Activated CD8-positive, alpha-beta T cell treated with anti-CD3 and anti-CD28 coated beads for 36 hours (primary cell): ENCODE results near the gene MGLL. TPM values are rescaled to one million over a fixed set of nuclear protein-coding genes. Genes with fewer than 3 reads are reported as not detected.

Source experiments
- ATAC-seq: fragments of 200-7000 bp; cut with Tn5 transposase; one replicate; pipeline ENCODE4 v1.10.0; 2021; ENCODE audit warnings: mild to moderate bottlenecking, moderate library complexity
- CTCF ChIA-PET: fragments of 350-600 bp; sonication (Branson Sonifier 250); formaldehyde crosslinking; loops from one replicate; lab custom pipeline; 2021; ENCODE audit warnings: antibody characterized with exemption; lab: Charles Lee
- POLR2A ChIA-PET: fragments of 350-600 bp; sonication (Branson Sonifier 250); formaldehyde crosslinking; loops from one replicate; lab custom pipeline; 2021; ENCODE audit warnings: antibody characterized with exemption; lab: Charles Lee
- DNase-seq: peaks from one replicate; pipeline ENCODE4 v3.0.0-alpha.2; 2020
- H3K27ac Mint-ChIP-seq: one replicate; pipeline ENCODE4 v1.8.0; 2021; ENCODE audit warnings: mild to moderate bottlenecking, mixed read lengths
- H3K27me3 Mint-ChIP-seq: one replicate; pipeline ENCODE4 v1.8.0; 2021; ENCODE audit warnings: mixed read lengths
- H3K36me3 Mint-ChIP-seq: one replicate; pipeline ENCODE4 v1.8.0; 2021; ENCODE audit warnings: low read depth, mixed read lengths
- H3K4me1 Mint-ChIP-seq: one replicate; pipeline ENCODE4 v1.8.0; 2021; ENCODE audit warnings: low read depth, mixed read lengths
- H3K4me3 Mint-ChIP-seq: one replicate; pipeline ENCODE4 v1.8.0; 2021; ENCODE audit warnings: mild to moderate bottlenecking, moderate library complexity, mixed read lengths
- H3K9me3 Mint-ChIP-seq: one replicate; pipeline ENCODE4 v1.8.0; 2021; ENCODE audit warnings: mixed read lengths
- intact Hi-C: fragments of 100-400 bp; cut with micrococcal nuclease; formaldehyde crosslinking; loops from one replicate; pipeline ENCODE4 v1.10.0; 2022
- total RNA-seq, 2 experiments: library from RNA; stranded (reverse); gene quantifications; one replicate each; pipeline ENCODE4 v1.2.3, GENCODE V29; 2021
- TF ChIP-seq, protein P1 (sequence below): fragments of 200-600 bp; IDR thresholded peaks from one replicate; pipeline ENCODE4 v1.8.0; 2022; ENCODE audit warnings: antibody characterized with exemption, mild to moderate bottlenecking

MGLL gene
- total RNA-seq, 2 experiments from 2014 or later: 1.1 to 3.1 TPM

DNA sequence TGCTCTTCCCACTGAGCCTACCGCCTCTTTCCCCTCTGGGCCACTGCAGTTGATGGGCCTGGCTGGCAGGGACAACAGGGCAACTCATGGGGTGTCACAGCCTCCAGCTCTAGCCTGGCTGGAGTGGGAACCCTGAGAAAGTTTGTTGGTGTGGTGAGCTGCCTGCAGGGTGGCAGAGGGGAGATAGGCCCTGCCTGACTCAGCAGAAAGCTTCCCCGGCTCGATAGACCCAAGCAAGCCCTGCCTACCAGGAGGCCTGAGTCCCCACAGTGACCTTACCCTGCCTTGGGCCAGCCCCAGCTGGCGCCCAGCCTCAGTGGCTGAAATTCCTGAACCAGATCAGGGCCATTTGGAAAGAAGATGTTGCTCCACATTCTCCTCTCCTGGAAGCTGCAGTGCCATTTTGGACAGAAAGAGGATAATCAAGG is 120.2 kb downstream of the MGLL start:
- Mint-ChIP-seq H3K36me3 (no peaks in the 10 kb centered on the region), H3K27me3 (peaks cover 3% of the 10 kb centered on the region), H3K4me3 (no peak overlapping the region), H3K4me1 (peaks cover 3% of the 10 kb centered on the region), H3K27ac (no peak overlapping the region), H3K9me3 (peaks cover 4% of the 10 kb centered on the region)
- ChIA-PET CTCF (no interaction called here), POLR2A (interaction anchor here (1.0 kb wide), 1 partner anchor 19 kb away, joined by 3 read pairs; no protein-coding TSS in a partner anchor)
- intact Hi-C loops: no loop called here
- ATAC-seq (no peak), DNase-seq (no peak)
- TF ChIP-seq, protein P1, sequence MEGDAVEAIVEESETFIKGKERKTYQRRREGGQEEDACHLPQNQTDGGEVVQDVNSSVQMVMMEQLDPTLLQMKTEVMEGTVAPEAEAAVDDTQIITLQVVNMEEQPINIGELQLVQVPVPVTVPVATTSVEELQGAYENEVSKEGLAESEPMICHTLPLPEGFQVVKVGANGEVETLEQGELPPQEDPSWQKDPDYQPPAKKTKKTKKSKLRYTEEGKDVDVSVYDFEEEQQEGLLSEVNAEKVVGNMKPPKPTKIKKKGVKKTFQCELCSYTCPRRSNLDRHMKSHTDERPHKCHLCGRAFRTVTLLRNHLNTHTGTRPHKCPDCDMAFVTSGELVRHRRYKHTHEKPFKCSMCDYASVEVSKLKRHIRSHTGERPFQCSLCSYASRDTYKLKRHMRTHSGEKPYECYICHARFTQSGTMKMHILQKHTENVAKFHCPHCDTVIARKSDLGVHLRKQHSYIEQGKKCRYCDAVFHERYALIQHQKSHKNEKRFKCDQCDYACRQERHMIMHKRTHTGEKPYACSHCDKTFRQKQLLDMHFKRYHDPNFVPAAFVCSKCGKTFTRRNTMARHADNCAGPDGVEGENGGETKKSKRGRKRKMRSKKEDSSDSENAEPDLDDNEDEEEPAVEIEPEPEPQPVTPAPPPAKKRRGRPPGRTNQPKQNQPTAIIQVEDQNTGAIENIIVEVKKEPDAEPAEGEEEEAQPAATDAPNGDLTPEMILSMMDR: no peak

DNA sequence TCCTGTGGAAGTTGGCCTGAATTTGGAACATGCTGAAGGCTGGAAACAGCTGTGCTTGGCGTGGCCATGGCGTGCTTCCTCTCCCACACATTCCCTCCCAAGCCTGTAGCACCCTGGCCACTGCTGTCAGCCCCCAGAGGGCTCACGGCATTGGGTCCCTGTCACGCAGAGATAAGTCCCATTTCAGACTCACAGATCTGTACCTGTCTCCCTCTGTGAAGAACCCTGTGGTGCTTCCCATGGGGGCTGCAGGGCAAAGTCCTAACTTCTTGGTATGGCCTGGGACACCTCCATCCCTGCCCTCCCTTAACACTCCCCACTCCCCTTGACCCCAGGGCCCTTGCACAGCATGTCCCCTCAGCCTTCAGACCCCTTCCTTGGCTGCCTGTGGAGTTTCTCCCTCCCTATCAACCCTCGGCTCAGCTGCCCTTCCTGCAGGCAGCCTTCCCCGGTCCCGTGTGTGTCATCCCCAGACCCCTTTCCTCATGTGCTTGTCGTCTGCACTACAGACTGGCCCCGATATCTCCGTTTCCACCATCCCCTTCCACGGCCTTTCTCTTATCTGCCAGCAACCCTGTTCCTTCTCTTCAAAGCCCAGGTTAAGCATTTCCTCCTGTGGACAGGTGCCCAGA is 120.9 kb downstream of the MGLL start:
- CTCF ChIA-PET: no interaction called here
- Mint-ChIP-seq H3K4me3 (no peak overlapping the region), H3K9me3 (peaks cover 4% of the 10 kb centered on the region), H3K27me3 (peaks cover 3% of the 10 kb centered on the region), H3K36me3 (no peaks in the 10 kb centered on the region), H3K4me1 (peaks cover 3% of the 10 kb centered on the region), H3K27ac (no peak overlapping the region)
- no peak for DNase-seq
- no peak for ATAC-seq
- POLR2A ChIA-PET: interaction anchor here (1.0 kb wide), 1 partner anchor 20 kb away, joined by 3 read pairs; no protein-coding TSS in a partner anchor
- intact Hi-C loops: no loop called here
- TF ChIP-seq, protein P1: no peak

DNA sequence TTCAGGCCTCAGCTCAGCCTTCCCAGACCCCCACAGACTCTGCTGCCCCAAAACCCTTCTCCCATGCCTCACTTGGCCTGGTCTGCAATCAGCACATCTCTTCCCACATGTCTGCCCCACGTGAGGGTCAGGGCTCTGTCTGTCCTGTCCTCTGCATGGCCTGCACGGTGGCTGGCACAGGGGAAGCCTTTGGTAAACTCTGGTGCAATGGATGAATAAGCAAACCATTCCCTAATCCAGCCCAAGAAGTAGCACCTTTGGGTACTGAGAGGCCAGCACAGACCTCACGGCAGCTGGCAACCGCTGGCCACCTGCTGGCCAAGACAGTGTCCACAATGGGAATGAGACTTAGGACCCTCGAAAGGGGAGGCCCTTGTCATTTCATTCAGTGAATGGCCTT is 121.9 kb downstream of the MGLL start:
- Mint-ChIP-seq H3K9me3 (peaks cover 4% of the 10 kb centered on the region), H3K4me1 (peaks cover 3% of the 10 kb centered on the region), H3K27ac (no peak overlapping the region), H3K36me3 (no peaks in the 10 kb centered on the region), H3K4me3 (no peak overlapping the region), H3K27me3 (peaks cover 3% of the 10 kb centered on the region)
- no peak for ATAC-seq
- no peak for DNase-seq
- intact Hi-C loops: no loop called here
- TF ChIP-seq, protein P1: no peak
- ChIA-PET CTCF (interaction anchor here (0.9 kb wide), 1 partner anchor 132 kb away, joined by 3 read pairs; no protein-coding TSS in a partner anchor), POLR2A (no interaction called here)

DNA sequence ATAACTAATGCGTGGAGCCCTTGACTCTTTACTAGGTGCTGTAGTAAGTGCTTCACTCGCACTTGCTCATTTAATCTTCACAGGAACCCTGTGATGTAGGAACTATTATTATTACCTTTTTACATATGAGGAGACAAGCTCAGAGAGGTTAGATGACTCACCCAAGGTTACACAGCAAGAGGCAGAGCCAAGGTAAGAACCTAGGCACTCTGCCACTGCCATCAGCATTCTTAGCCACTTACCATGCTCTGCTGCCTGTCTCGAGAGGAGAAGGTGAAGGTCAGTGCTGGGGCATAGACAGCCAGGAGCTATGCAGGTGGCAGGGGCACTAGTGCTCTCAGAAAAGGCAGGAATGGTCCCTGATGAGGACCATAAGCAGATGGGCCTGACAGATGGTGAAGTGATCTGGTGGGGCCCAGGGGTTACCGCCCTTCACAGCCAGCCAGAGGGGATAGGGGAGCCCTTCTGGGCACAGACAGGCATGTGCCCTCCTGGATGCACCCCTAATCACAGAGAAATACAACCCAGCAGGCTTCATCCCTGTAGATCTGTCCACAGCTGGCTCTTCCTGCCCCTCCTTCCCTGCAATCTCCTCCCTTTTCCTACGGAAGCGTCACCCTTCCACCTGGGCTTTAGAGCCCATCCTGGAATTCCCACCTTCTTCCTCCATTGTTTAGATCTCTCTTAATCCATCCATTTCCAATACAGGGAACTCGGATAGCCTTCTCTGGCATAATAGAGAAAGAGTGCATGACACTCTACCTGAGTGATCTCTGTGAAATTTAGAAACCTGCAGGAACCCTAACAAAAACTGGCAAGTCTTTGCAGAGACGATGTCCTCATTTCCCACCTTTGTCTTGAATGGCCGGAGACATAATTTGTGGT is 122.7 kb downstream of the MGLL start:
- intact Hi-C loops: loop anchor here (10.0 kb wide), 1 partner anchor 135 kb away; no protein-coding TSS in a partner anchor
- no peak for ATAC-seq
- Mint-ChIP-seq H3K27me3 (peaks cover 3% of the 10 kb centered on the region), H3K4me1 (peaks cover 3% of the 10 kb centered on the region), H3K36me3 (no peaks in the 10 kb centered on the region), H3K4me3 (no peak overlapping the region), H3K9me3 (peaks cover 4% of the 10 kb centered on the region), H3K27ac (no peak overlapping the region)
- CTCF ChIA-PET: interaction anchor here (0.9 kb wide), 1 partner anchor 132 kb away, joined by 3 read pairs; no protein-coding TSS in a partner anchor
- TF ChIP-seq, protein P1: no peak
- no peak for DNase-seq
- POLR2A ChIA-PET: interaction anchor here (1.0 kb wide), 1 partner anchor 10 kb away, joined by 3 read pairs; no protein-coding TSS in a partner anchor
